ENCODE measurements around the gene KCNC4.

DNA sequence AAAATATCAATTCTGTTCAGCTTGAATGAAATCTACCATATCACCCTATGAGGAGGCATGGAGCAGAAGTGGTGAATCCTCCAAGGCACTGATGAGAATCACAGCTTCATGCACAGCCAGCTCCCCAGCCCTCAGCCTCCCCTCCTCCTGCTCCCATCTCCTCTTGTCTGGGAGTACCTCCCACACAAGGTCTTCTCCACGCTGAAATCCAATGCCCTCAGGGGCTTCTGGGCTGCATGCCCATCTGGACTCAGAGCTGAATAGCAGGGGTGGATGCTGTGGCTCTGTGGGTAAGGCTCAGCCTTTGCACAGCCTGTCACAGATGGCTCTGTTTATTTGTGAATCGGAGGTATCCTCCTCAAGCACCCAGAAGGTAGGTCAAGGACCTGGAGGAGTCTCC, 48.6 kb downstream of the KCNC4 start:
- TF ChIP-seq GATA3 (IDR thresholded peaks at IDR 0.05; ENCODE audit: low read depth, low read length) (no peak), GATA2 (IDR thresholded peaks at IDR 0.05; ENCODE audit: low read depth, low read length) (no peak)
